T-cell (primary cell): ENCODE measurements around the gene RPL4. TPM values are rescaled to one million over a fixed set of nuclear protein-coding genes. Genes with fewer than 3 reads are reported as not detected.
"Not testable (repeated sequence)": the region's sequence is repeated elsewhere in the genome, so short reads cannot be mapped to it uniquely, and the experiment has no call there.

Experiments
- ATAC-seq, 4 experiments: fragments of 200-7000 bp in 3 of 4; fragments of 150-1000 bp in 1 of 4; cut with Tn5 transposase; replicated peaks in 1 of 4; 1 replicate in 3 of 4; 2 replicates in 1 of 4; pipeline ENCODE4 v1.10.0; 2021; ENCODE audit warnings: moderate library complexity in 3 of 4, mild to moderate bottlenecking in 2 of 4, moderate number of reproducible peaks in 1 of 4
- CTCF ChIA-PET, 2 donors: fragments of 300-600 bp; sonication (Branson Sonifier 250); formaldehyde crosslinking; loops; one replicate each; lab custom pipeline; 2022; ENCODE audit warnings: antibody characterized with exemption in 2 of 2; lab: Charles Lee
- POLR2A ChIA-PET, 2 donors: fragments of 300-600 bp; sonication (Branson Sonifier 250); formaldehyde crosslinking; loops; one replicate each; lab custom pipeline; 2022; ENCODE audit warnings: antibody characterized with exemption in 2 of 2; lab: Charles Lee
- DNase-seq, 35 experiments: peaks; one replicate each; pipeline versions ENCODE4 v3.0.0 to v3.0.0-alpha.2; 2013 to 2023
- H3K27ac ChIP-seq: one replicate; pipeline ENCODE4 v1.5.1; 2013; ENCODE audit warnings: low read length
- H3K27me3 ChIP-seq, 2 experiments: replicated peaks in 1 of 2; 1 replicate in 1 of 2; 2 replicates in 1 of 2; pipeline versions ENCODE4 v1.6.1 to v1.7.0; 2013; ENCODE audit warnings: low read length in 1 of 2, mixed read lengths in 1 of 2; ENCODE audit not compliant: control insufficient read depth in 2 of 2, insufficient read depth in 2 of 2; ENCODE audit errors: extremely low read depth in 1 of 2
- H3K36me3 ChIP-seq, 2 donors: 1 replicate in 1 of 2; 2 replicates in 1 of 2; pipeline versions ENCODE4 v1.6.1 to v1.7.0; 2013; ENCODE audit warnings: low read length in 1 of 2; ENCODE audit not compliant: control insufficient read depth in 2 of 2, insufficient read depth in 1 of 2; ENCODE audit errors: extremely low read depth in 1 of 2
- H3K4me1 ChIP-seq, 2 experiments: 1 replicate in 1 of 2; 2 replicates in 1 of 2; pipeline versions ENCODE4 v1.6.1 to v1.7.0; 2013; ENCODE audit warnings: low read length in 2 of 2, mixed read lengths in 1 of 2; ENCODE audit not compliant: insufficient read depth in 2 of 2, control insufficient read depth in 1 of 2; ENCODE audit errors: extremely low read depth in 1 of 2
- H3K4me3 ChIP-seq, 2 donors: 1 replicate in 1 of 2; 2 replicates in 1 of 2; pipeline versions ENCODE4 v1.5.1 to v1.7.0; 2013; ENCODE audit warnings: mild to moderate bottlenecking in 2 of 2, low read length in 1 of 2, moderate library complexity in 1 of 2; ENCODE audit not compliant: control insufficient read depth in 1 of 2; ENCODE audit errors: extremely low read depth in 1 of 2
- H3K9me3 ChIP-seq: 2 replicates; pipeline ENCODE4 v1.7.0; 2013
- H3K27ac Mint-ChIP-seq, 2 donors: one replicate each; pipeline ENCODE4 v1.8.0; 2020 to 2021; ENCODE audit warnings: mild to moderate bottlenecking in 2 of 2, mixed read lengths in 2 of 2
- H3K27me3 Mint-ChIP-seq, 2 donors: one replicate each; pipeline ENCODE4 v1.8.0; 2021 to 2022; ENCODE audit warnings: mixed read lengths in 2 of 2
- H3K36me3 Mint-ChIP-seq: one replicate; pipeline ENCODE4 v1.8.0; 2021; ENCODE audit warnings: mixed read lengths
- H3K4me1 Mint-ChIP-seq, 3 donors: one replicate each; pipeline ENCODE4 v1.8.0; 2020 to 2022; ENCODE audit warnings: mixed read lengths in 3 of 3, mild to moderate bottlenecking in 1 of 3
- H3K4me3 Mint-ChIP-seq, 3 donors: one replicate each; pipeline ENCODE4 v1.8.0; 2020 to 2022; ENCODE audit warnings: mild to moderate bottlenecking in 3 of 3, mixed read lengths in 3 of 3, moderate library complexity in 3 of 3
- H3K9me3 Mint-ChIP-seq, 3 donors: one replicate each; pipeline ENCODE4 v1.8.0; 2020 to 2022; ENCODE audit warnings: mixed read lengths in 3 of 3
- WGBS: methylation state at CpG from one replicate; pipeline ENCODE4 v1.1.5; 2013; ENCODE audit warnings: missing lambda C conversion rate; ENCODE audit not compliant: insufficient coverage; 5-methylcytosine and 5-hydroxymethylcytosine counted together
- total RNA-seq, 35 experiments: library from RNA in 6 of 35; stranded (reverse) in 6 of 35; fragments of 120-200 nt in 1 of 35; gene quantifications; one replicate each; pipeline versions ENCODE4 v1.2.1 to v1.2.4 and lab custom pipeline; 2013 to 2026

RPL4 gene
- total RNA-seq, 5 donors from 2014 or later (not counting 1 experiment from before 2014, with no cell fraction given): 3,314 to 3,887 (median 3,346) TPM

- no peak for ATAC-seq
- no peaks in the 10 kb centered on the region for H3K27me3 Mint-ChIP-seq
- H3K36me3 Mint-ChIP-seq: peaks cover 7% of the 10 kb centered on the region
- H3K9me3 Mint-ChIP-seq: no peaks in the 10 kb centered on the region
- peaks cover 29 to 37% (median 31%) of the 10 kb centered on the region in 3 donors for H3K4me1 Mint-ChIP-seq
- Histone ChIP-seq H3K4me1 (peaks cover 5 to 13% of the 10 kb centered on the region in 2 experiments), H3K36me3 (peaks cover 9 to 10% of the 10 kb centered on the region in 2 donors), H3K27ac (no peak overlapping the region), H3K27me3 (no peaks in the 10 kb centered on the region), H3K9me3 (no peaks in the 10 kb centered on the region), H3K4me3 (no peak overlapping the region)
- DNase-seq: no peak
- WGBS: 92% methylated on average over 2 of the region's 4 CpGs
- CTCF ChIA-PET: no interaction called here
- no peak overlapping the region for H3K4me3 Mint-ChIP-seq
- peak overlapping the region; percentile 74 to 80 for H3K27ac Mint-ChIP-seq
- POLR2A ChIA-PET: no interaction called here
Observed at GRCh38 chr15:66476535-66476934, 28.1 kb downstream of the RPL4 start.

GRCh38 chr15:66474963-66475362 is 29.7 kb downstream of the RPL4 start:
- Histone ChIP-seq H3K4me1 (peaks cover 11 to 26% of the 10 kb centered on the region in 2 experiments), H3K36me3 (peaks cover 5 to 6% of the 10 kb centered on the region in 2 donors), H3K4me3 (no peak overlapping the region), H3K27me3 (no peaks in the 10 kb centered on the region), H3K9me3 (no peaks in the 10 kb centered on the region), H3K27ac (no peak overlapping the region)
- ATAC-seq: no peak
- no peaks in the 10 kb centered on the region for H3K27me3 Mint-ChIP-seq
- DNase-seq: no peak
- CTCF ChIA-PET: interaction anchor here in 1 of 2 donors (0.6 to 0.7 kb wide), 2 partner anchors 60 to 105 kb away, joined by 3 read pairs; no protein-coding TSS in a partner anchor
- H3K4me3 Mint-ChIP-seq: no peak overlapping the region
- POLR2A ChIA-PET: interaction anchor here (0.6 to 0.7 kb wide), 2 partner anchors 17 kb away, joined by 3 to 5 read pairs; no protein-coding TSS in a partner anchor
- no peaks in the 10 kb centered on the region for H3K36me3 Mint-ChIP-seq
- H3K4me1 Mint-ChIP-seq: peaks cover 41 to 52% (median 47%) of the 10 kb centered on the region in 3 donors
- no peaks in the 10 kb centered on the region for H3K9me3 Mint-ChIP-seq
- H3K27ac Mint-ChIP-seq: peak overlapping the region in 1 of 2 donors; percentile 80
- WGBS: 100% methylated on average over 1 of the region's 3 CpGs

GRCh38 chr15:66474135-66474534 is 30.5 kb downstream of the RPL4 start:
- CTCF ChIA-PET: no interaction called here
- H3K27me3 ChIP-seq: no peaks in the 10 kb centered on the region
- H3K27ac Mint-ChIP-seq: peak overlapping the region; percentile 72 to 87

GRCh38 chr15:66472176-66472999 is 32.3 kb downstream of the RPL4 start:
- POLR2A ChIA-PET: interaction anchor here (0.6 to 1.4 kb wide), 7 partner anchors 19 to 719 kb away, joined by 4 to 12 read pairs (median 4); partner anchors contain the start of gene MAP2K1 (in 1 of the 2)
- DNase-seq (peak; percentile 5 to 79 (median 47)), ATAC-seq (peak; percentile 85 to 97 (median 90))
- H3K36me3 Mint-ChIP-seq: no peaks in the 10 kb centered on the region
- peak overlapping the region; percentile 53 to 75 (median 73) for H3K4me3 Mint-ChIP-seq
- WGBS: 17% methylated on average over 2 of the region's 8 CpGs
- Histone ChIP-seq H3K9me3 (no peaks in the 10 kb centered on the region), H3K27me3 (no peaks in the 10 kb centered on the region), H3K4me1 (peaks cover 11 to 26% of the 10 kb centered on the region in 2 experiments), H3K36me3 (peaks cover 0 to 6% of the 10 kb centered on the region in 2 donors), H3K4me3 (no peak overlapping the region), H3K27ac (peak overlapping the region; percentile 75)
- peaks cover 41 to 58% (median 48%) of the 10 kb centered on the region in 3 donors for H3K4me1 Mint-ChIP-seq
- CTCF ChIA-PET: interaction anchor here (0.6 to 3.6 kb wide), 7 partner anchors 19 to 578 kb away, joined by 3 to 40 read pairs (median 4); partner anchors contain the start of gene SNAPC5 (in 1 of the 2)
- no peaks in the 10 kb centered on the region for H3K27me3 Mint-ChIP-seq
- H3K9me3 Mint-ChIP-seq: no peaks in the 10 kb centered on the region
- peak overlapping the region; percentile 86 to 96 for H3K27ac Mint-ChIP-seq

More at GRCh38 chr15:66474135-66474534, 30.5 kb downstream of the RPL4 start:
- no peak overlapping the region for H3K4me3 Mint-ChIP-seq
- Histone ChIP-seq H3K27ac (no peak overlapping the region), H3K9me3 (no peaks in the 10 kb centered on the region), H3K36me3 (peaks cover 5 to 6% of the 10 kb centered on the region in 2 donors), H3K4me3 (no peak overlapping the region), H3K4me1 (peaks cover 11 to 26% of the 10 kb centered on the region in 2 experiments)
- no peaks in the 10 kb centered on the region for H3K9me3 Mint-ChIP-seq
- no peaks in the 10 kb centered on the region for H3K36me3 Mint-ChIP-seq
- no peak for DNase-seq
- no peak for ATAC-seq
- peaks cover 41 to 57% (median 48%) of the 10 kb centered on the region in 3 donors for H3K4me1 Mint-ChIP-seq
- no CpG with 5 or more reads among the region's 2 CpGs for WGBS
- POLR2A ChIA-PET: interaction anchor here in 1 of 2 donors (0.6 kb wide), 1 partner anchor 129 kb away, joined by 3 read pairs; no protein-coding TSS in a partner anchor
- no peaks in the 10 kb centered on the region for H3K27me3 Mint-ChIP-seq

- 100% methylated on average over 2 of the region's 4 CpGs for WGBS
- ChIA-PET POLR2A (interaction anchor here in 1 of 2 donors (0.6 to 1.2 kb wide), 2 partner anchors 33 to 583 kb away, joined by 3 to 4 read pairs; no protein-coding TSS in a partner anchor), CTCF (interaction anchor here in 1 of 2 donors (1.5 to 3.6 kb wide), 2 partner anchors 21 to 28 kb away, joined by 5 to 40 read pairs; partner anchors contain the start of gene SNAPC5)
- H3K36me3 Mint-ChIP-seq, H3K27ac ChIP-seq, H3K36me3 ChIP-seq, H3K9me3 Mint-ChIP-seq, H3K9me3 ChIP-seq, H3K27me3 ChIP-seq, H3K4me3 ChIP-seq, H3K27me3 Mint-ChIP-seq, ATAC-seq, DNase-seq: not testable (repeated sequence)
- Mint-ChIP-seq H3K4me3 (peak overlapping the region in 1 of 3 donors; percentile 75), H3K4me1 (peaks cover 28 to 52% (median 51%) of the 10 kb centered on the region in 3 donors), H3K27ac (peak overlapping the region; percentile 86 to 96)
- peaks cover 11 to 26% of the 10 kb centered on the region in 2 experiments for H3K4me1 ChIP-seq
Observed at GRCh38 chr15:66470825-66471224, 33.8 kb downstream of the RPL4 start.
